Heart right ventricle (tissue), 16 donors: Measurements from ENCODE around the gene DMRTC2. TPM values are rescaled to one million over a fixed set of nuclear protein-coding genes. Genes with fewer than 3 reads are reported as not detected.

ENCODE experiments used
- ATAC-seq, 8 donors: fragments of 200-7000 bp; cut with Tn5 transposase; one replicate each; pipeline ENCODE4 v1.9.1; 2020; ENCODE audit warnings: mild to moderate bottlenecking in 8 of 8, moderate library complexity in 8 of 8, moderate number of reproducible peaks in 1 of 8
- DNase-seq, 2 donors: peaks; one replicate each; pipeline ENCODE4 v3.0.0-alpha.2; 2020
- H3K27ac ChIP-seq, 10 donors: fragments of 200-600 bp; sonication (generic) in 2 of 10; one replicate each; pipeline versions ENCODE4 v1.5.0 to v1.8.0; 2020 to 2022; ENCODE audit warnings: mild to moderate bottlenecking in 3 of 10
- H3K27me3 ChIP-seq, 7 donors: fragments of 200-600 bp; one replicate each; pipeline ENCODE4 v1.8.0; 2021 to 2022; ENCODE audit warnings: mild to moderate bottlenecking in 2 of 7
- H3K36me3 ChIP-seq, 9 donors: fragments of 200-600 bp; sonication (generic) in 1 of 9; one replicate each; pipeline versions ENCODE4 v1.5.0 to v1.8.0; 2020 to 2022; ENCODE audit warnings: mild to moderate bottlenecking in 2 of 9
- H3K4me1 ChIP-seq, 9 donors: fragments of 200-600 bp; sonication (generic) in 1 of 9; one replicate each; pipeline versions ENCODE4 v1.5.0 to v1.8.0; 2020 to 2022; ENCODE audit warnings: mild to moderate bottlenecking in 4 of 9
- H3K4me3 ChIP-seq, 10 donors: fragments of 200-600 bp; sonication (generic) in 2 of 10; one replicate each; pipeline versions ENCODE4 v1.5.0 to v1.8.0; 2020 to 2022; ENCODE audit warnings: mild to moderate bottlenecking in 7 of 10, moderate library complexity in 2 of 10
- H3K9me3 ChIP-seq, 11 donors: fragments of 200-600 bp in 10 of 11; sonication (generic) in 2 of 11; one replicate each; pipeline versions ENCODE4 v1.5.0 to v1.8.0; 2013 to 2022; ENCODE audit warnings: mild to moderate bottlenecking in 2 of 11, control low read depth in 1 of 11, moderate library complexity in 1 of 11
- WGBS, 2 donors: extraction: QIAGEN DNeasy Blood & Tissue Kit; methylation state at CpG; one replicate each; pipeline ENCODE4 v1.1.7; 2013; ENCODE audit warnings: inconsistent platforms in 1 of 2; 5-methylcytosine and 5-hydroxymethylcytosine counted together
- intact Hi-C, 10 donors: fragments of 100-400 bp; cut with DNase I; formaldehyde crosslinking; loops; one replicate each; pipeline versions ENCODE4 v1.11.1 to v1.14.2; 2022
- polyA plus RNA-seq, 2 donors: library from polyadenylated mRNA; stranded (reverse); fragments of 200-250 nt; gene quantifications; one replicate each; pipeline ENCODE4 v1.2.3, GENCODE V29; 2013
- total RNA-seq, 10 donors: library from RNA; stranded (reverse); fragmentation: NEBNext Ultra II Directional in 3 of 10; extraction: Animal tissue kit (Norgen Biotek cat#: 25700) in 3 of 10; gene quantifications; one replicate each; pipeline versions ENCODE4 v1.2.1 to v1.2.4, GENCODE V29; 2021 to 2023
- TF ChIP-seq, protein P1 (sequence below), 9 donors: fragments of 200-600 bp; sonication (generic) in 2 of 9; IDR thresholded peaks; one replicate each; pipeline versions ENCODE4 v1.5.0 to v1.8.0; 2021 to 2022; ENCODE audit warnings: antibody characterized with exemption in 9 of 9, mild to moderate bottlenecking in 5 of 9, moderate library complexity in 1 of 9
- donor health status: Arrhythmogenic right ventricular cardiomyopathy.
- donor health status: ischemic (EF 13 %, LVEDD 7.1; RV severe dilation, severe dysfunction).
- donor health status: healthy with polysubstance abuse.
- donor health status: DM: no; HTN: yes; CAD: no.
- donor health status: DM: no; HTN: no; CAD: no.
- donor health status: ischemic (EF 25% LVEDD 6.9; RV normal size, moderate dysfunction).
- donor health status: ischemic (EF 25% LVEDD 5.7; RV mildly dilated, moderate dysfunction).
- donor health status: healthy.
- donor health status: DM: yes; HTN: yes; CAD: no.
- donor health status: Ischemic cardiomyopathy.
- donor health status: ischemic (EF 35%, LVEDD 5.7; RV mildly dilated, moderate dysfunction).
- donor health status: nonischemic (EF 11% LVEDD 7.7; RV severe dilation, severe dysfunction).
- donor health status: DM: yes; HTN: yes; CAD: no.
- donor health status: PGD.
- donor health status: ischemic (EF 29% LVEDD 5.4; RV normal size, mild dysfunction).
- donor health status: nonischemic (EF 23%, LVEDD 6.1; RV moderate dilation, normal function).

Gene DMRTC2
- total and polyA plus RNA-seq, 12 donors = not detected

DNA sequence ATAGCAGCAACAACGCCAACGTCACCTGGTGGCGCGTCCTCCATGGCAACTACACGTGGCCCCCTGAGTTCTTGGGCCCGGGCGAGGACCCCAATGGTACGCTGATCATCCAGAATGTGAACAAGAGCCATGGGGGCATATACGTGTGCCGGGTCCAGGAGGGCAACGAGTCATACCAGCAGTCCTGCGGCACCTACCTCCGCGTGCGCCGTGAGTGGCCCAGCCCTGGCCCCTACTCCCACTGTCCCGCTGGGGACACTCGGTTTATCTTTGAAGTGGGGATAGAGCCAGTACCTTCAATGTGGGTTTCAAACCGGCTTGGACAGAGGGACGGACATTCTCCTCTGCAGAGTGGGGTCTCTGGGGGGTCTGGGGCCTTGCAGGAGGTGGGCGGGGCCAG, 34.2 kb downstream of the DMRTC2 start:
- TF ChIP-seq, protein P1, sequence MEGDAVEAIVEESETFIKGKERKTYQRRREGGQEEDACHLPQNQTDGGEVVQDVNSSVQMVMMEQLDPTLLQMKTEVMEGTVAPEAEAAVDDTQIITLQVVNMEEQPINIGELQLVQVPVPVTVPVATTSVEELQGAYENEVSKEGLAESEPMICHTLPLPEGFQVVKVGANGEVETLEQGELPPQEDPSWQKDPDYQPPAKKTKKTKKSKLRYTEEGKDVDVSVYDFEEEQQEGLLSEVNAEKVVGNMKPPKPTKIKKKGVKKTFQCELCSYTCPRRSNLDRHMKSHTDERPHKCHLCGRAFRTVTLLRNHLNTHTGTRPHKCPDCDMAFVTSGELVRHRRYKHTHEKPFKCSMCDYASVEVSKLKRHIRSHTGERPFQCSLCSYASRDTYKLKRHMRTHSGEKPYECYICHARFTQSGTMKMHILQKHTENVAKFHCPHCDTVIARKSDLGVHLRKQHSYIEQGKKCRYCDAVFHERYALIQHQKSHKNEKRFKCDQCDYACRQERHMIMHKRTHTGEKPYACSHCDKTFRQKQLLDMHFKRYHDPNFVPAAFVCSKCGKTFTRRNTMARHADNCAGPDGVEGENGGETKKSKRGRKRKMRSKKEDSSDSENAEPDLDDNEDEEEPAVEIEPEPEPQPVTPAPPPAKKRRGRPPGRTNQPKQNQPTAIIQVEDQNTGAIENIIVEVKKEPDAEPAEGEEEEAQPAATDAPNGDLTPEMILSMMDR (IDR thresholded peaks at IDR 0.05) = no peak
- Histone ChIP-seq H3K9me3 (no peaks in the 10 kb centered on the region), H3K36me3 (no peaks in the 10 kb centered on the region), H3K4me1 (peaks cover 0 to 56% (median 5%) of the 10 kb centered on the region in 9 donors), H3K27ac (no peak overlapping the region), H3K27me3 (no peaks in the 10 kb centered on the region), H3K4me3 (no peak overlapping the region)
- 85 to 87% methylated on average over 21 of the region's 21 CpGs for WGBS, 2 donors
- intact Hi-C loops = loop anchor here in 3 of 10 donors (5.0 to 10.0 kb wide), 2 partner anchors 56 to 58 kb away; no protein-coding TSS in a partner anchor
- DNase-seq (no peak), ATAC-seq (no peak)

DNA sequence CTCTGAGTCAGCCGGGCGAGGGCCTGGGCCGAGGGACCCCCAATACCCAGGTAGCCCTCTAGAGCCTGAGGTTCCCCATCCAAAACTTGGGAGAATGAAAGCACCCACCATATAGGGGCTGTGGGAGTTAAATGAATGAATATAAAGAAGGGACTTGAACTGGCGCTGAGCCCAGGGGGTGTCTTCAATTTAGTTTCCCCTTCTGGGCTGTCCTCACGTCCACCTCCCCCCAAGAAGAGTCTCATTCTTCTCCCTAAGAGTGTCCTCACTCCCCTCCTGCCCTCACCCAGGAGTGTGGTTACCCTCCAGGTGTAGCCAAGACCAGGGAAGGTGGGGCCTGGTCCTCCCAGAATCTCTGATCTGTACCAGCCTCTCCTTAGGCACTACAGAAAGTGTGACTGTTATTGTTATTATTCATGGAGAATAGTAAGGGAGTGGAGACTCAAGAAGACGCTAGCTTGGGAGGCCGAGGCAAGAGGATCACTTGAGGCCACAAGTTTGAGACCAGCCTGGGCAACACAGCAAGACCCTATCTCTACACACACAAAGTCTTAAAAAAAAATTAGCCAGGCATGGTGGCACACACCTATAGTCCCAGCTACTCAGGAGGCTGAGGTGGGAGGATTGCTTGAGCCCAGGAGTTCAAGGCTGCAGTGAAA, 35.0 kb downstream of the DMRTC2 start:
- 80 to 81% methylated on average over 7 of the region's 7 CpGs for WGBS, 2 donors
- Histone ChIP-seq H3K27ac (no peak overlapping the region), H3K9me3 (no peaks in the 10 kb centered on the region), H3K27me3 (no peaks in the 10 kb centered on the region), H3K4me1 (peaks cover 4 to 53% (median 9%) of the 10 kb centered on the region in 9 donors), H3K36me3 (no peaks in the 10 kb centered on the region), H3K4me3 (no peak overlapping the region)
- intact Hi-C loops = loop anchor here in 5 of 10 donors (5.0 to 10.0 kb wide), 3 partner anchors 55 to 78 kb away; partner anchors contain the start of gene RABAC1 (in 2 of the 5)
- DNase-seq (no peak), ATAC-seq (no peak)
- TF ChIP-seq, protein P1 (IDR thresholded peaks at IDR 0.05) = no peak

DNA sequence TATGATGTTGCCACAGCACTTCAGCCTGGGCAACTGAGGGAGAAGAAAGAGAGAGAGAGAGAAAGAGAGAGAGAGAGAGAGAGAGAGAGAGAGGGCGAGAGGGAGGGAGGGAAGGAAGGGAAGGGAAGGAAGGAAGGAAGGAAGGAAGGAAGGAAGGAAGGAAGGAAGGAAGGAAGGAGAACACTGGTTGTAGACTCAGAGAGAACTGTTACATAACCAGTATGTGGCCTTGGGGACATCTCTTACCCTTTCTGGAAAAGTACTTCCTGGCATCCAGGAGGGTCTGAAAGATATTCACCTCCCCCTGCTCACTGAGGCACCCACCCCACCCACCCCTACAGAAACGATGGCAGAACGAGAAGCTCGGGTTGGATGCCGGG, 35.5 kb downstream of the DMRTC2 start:
- Histone ChIP-seq H3K4me3 (no peak overlapping the region), H3K36me3 (peaks cover 0 to 4% (median 0%) of the 10 kb centered on the region in 9 donors), H3K4me1 (peaks cover 9 to 53% (median 13%) of the 10 kb centered on the region in 9 donors), H3K9me3 (no peaks in the 10 kb centered on the region), H3K27ac (no peak overlapping the region), H3K27me3 (no peaks in the 10 kb centered on the region)
- DNase-seq = no peak
- no peak for ATAC-seq
- WGBS, 2 donors = 68 to 77% methylated on average over 4 to 5 of the region's 5 CpGs
- TF ChIP-seq, protein P1 (IDR thresholded peaks at IDR 0.05) = no peak
- intact Hi-C loops = loop anchor here in 3 of 10 donors (5.0 to 10.0 kb wide), 2 partner anchors 54 to 77 kb away; partner anchors contain the start of gene RABAC1 (in 2 of the 3)

GRCh38 chr19:41882568-41883462, 38.0 kb downstream of the DMRTC2 start, which contains the start of gene ARHGEF1:
Gene ARHGEF1 (plus strand): TSS chr19:41883184. CDS start chr19:41888083, 4,899 bp downstream.
- H3K36me3 ChIP-seq = peaks cover 0 to 13% (median 0%) of the 10 kb centered on the region in 9 donors
- peak within 1 kb of the TSS; percentile 79 to 99 (median 96) for H3K4me3 ChIP-seq
- TF ChIP-seq, protein P1 (IDR thresholded peaks at IDR 0.05) = no peak
- WGBS, 2 donors = 2% methylated on average over 40 to 71 of the region's 80 CpGs
- peak; percentile 24 to 57 (median 41) for ATAC-seq
- intact Hi-C loops = loop anchor here in 5 of 10 donors (1.0 to 10.0 kb wide), 4 partner anchors 22 to 74 kb away; partner anchors contain the start of genes RPS19 (in 3 of the 5) and RABAC1 (in 2 of the 5)
- H3K27ac ChIP-seq = peak within 1 kb of the TSS; percentile 89 to 99 (median 94)
- H3K4me1 ChIP-seq = peaks cover 9 to 54% (median 34%) of the 10 kb centered on the region in 9 donors
- no peaks in the 10 kb centered on the region for H3K9me3 ChIP-seq
- H3K27me3 ChIP-seq = no peaks in the 10 kb centered on the region
- DNase-seq = peak; percentile 74 to 79
